NB4 (cell line): ENCODE data around the gene HBZ.
"Not testable (repeated sequence)": the region's sequence is repeated elsewhere in the genome, so short reads cannot be mapped to it uniquely, and the experiment has no call there.

ENCODE experiments used
- DNase-seq: peaks from one replicate; pipeline ENCODE4 v3.0.0; 2010; ENCODE audit warnings: low read depth
- H3K4me3 ChIP-seq: one replicate; pipeline ENCODE4 v1.5.1; 2011; ENCODE audit warnings: mild to moderate bottlenecking, low read depth, low read length, moderate library complexity
- MYC ChIP-seq: IDR thresholded peaks from 2 replicates; pipeline ENCODE4 v1.6.1; 2011; ENCODE audit warnings: low read depth, low read length
- POLR2A ChIP-seq: IDR thresholded peaks from 2 replicates; pipeline ENCODE4 v1.6.1; 2011; ENCODE audit warnings: mild to moderate bottlenecking; ENCODE audit not compliant: insufficient read length; ENCODE audit errors: extremely low read depth
- TF ChIP-seq, protein P1 (sequence below): IDR thresholded peaks from one replicate; pipeline ENCODE4 v1.5.1; 2012; ENCODE audit warnings: low read depth, low read length
- TF ChIP-seq, protein P2 (sequence below): IDR thresholded peaks from 2 replicates; pipeline ENCODE4 v1.6.1; 2011; ENCODE audit warnings: low read depth, low read length

The HBZ gene

DNA sequence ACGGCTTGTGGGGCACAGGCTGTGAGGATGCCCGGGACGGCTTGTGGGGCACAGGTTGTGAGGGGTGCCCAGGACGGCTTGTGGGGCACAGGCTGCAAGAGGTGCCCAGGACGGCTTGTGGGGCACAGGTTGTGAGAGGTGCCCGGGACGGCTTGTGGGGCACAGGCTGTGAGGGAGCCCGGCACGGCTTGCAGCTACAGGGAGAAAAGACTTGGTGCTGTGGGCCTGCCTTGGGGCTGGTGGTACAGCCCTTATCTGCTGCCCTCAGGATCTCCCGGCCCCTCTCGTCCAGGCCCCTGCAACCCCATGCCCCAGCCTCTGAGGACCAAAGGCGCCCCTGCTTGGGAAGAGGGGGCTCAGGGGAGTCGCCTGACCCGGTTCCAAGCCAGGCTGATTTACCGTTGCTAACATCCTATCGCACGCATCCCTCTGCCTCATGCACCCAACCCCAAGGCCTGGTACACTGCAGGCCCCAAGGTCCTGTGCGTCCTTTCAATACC lies 8.3 kb downstream of the HBZ start:
- no peak overlapping the region for H3K4me3 ChIP-seq
- no peak for DNase-seq
- TF ChIP-seq, protein P1, sequence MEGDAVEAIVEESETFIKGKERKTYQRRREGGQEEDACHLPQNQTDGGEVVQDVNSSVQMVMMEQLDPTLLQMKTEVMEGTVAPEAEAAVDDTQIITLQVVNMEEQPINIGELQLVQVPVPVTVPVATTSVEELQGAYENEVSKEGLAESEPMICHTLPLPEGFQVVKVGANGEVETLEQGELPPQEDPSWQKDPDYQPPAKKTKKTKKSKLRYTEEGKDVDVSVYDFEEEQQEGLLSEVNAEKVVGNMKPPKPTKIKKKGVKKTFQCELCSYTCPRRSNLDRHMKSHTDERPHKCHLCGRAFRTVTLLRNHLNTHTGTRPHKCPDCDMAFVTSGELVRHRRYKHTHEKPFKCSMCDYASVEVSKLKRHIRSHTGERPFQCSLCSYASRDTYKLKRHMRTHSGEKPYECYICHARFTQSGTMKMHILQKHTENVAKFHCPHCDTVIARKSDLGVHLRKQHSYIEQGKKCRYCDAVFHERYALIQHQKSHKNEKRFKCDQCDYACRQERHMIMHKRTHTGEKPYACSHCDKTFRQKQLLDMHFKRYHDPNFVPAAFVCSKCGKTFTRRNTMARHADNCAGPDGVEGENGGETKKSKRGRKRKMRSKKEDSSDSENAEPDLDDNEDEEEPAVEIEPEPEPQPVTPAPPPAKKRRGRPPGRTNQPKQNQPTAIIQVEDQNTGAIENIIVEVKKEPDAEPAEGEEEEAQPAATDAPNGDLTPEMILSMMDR, result no peak
- TF ChIP-seq MYC (no peak), POLR2A (no peak)
- TF ChIP-seq, protein P2, sequence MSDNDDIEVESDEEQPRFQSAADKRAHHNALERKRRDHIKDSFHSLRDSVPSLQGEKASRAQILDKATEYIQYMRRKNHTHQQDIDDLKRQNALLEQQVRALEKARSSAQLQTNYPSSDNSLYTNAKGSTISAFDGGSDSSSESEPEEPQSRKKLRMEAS, result no peak

DNA sequence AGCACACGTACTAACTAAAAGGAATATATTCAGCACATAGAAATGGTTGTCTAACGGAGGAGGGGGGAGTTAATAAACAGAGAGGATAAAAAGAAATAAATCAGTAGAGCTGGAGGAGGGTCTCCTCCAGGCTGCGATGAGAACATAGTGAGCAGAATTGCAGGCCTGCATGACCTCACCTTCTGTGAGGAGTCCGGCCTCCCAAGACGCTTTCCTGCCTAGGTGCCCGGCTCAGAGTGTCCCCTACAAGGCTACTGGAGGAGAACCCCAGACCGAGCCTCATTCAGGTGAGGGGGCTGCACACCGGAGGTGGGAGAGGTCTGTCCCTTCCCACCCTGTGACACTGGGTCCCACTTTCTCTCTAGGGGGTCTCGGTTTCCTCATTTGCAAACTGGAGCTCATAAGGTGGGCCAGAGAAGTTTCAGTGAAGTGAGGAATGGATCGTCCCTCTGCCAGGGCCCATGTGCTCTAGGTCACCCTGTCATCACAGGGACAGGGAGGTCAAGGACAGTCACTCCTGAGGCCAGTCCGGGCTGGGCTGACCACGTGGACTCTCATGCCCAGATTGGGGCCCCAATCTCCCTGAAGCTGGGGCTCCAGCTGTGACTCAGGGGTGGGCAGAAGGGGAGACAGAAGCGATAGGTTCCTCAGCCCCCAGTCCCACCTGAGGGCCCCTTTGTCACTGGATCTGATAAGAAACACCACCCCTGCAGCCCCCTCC lies 10.0 kb downstream of the HBZ start:
- H3K4me3 ChIP-seq, result no peak overlapping the region
- no peak for DNase-seq
- TF ChIP-seq, protein P2, result no peak
- TF ChIP-seq MYC, result no peak
- TF ChIP-seq POLR2A, result no peak
- TF ChIP-seq, protein P1, result no peak

DNA sequence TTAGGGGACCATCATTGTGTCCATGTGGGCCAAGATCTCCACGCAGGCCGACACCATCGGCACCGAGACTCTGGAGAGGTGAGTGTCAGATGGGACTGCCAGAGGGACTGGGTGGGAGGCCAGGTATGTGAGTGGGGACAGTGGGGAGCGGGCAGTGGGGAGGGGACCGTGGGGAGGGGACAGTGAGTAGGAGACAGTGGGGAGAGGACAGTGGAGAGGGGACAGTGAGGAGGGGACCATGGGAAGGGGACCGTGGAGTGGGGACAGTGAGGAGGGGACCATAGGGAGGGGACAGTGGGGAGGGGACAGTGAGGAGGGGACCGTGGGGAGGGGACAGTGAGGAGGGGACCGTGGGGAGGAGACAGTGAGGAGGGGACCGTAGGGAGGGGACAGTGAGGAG lies 10.7 kb downstream of the HBZ start:
- not testable (repeated sequence) for DNase-seq, H3K4me3 ChIP-seq

DNA sequence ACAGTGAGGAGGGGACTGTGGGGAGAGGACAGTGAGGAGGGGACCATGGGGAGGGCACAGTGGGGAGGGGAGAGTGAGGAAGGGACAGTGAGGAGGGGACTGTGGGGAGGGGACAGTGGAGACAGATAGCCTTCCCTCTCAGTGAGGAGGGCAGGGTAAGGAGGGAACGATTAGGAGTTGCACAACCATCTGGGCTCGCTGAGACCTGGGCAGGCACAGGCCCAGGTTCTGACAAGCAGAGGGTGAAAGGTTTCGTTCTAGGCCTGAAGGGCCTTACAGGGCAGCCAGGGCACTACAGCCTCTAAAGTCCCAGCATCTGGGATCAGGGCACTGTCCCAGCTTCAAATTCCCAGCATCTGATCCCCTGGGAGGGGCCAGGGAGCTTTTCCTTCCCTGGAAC lies 11.3 kb downstream of the HBZ start:
- H3K4me3 ChIP-seq, DNase-seq: not testable (repeated sequence)

DNA sequence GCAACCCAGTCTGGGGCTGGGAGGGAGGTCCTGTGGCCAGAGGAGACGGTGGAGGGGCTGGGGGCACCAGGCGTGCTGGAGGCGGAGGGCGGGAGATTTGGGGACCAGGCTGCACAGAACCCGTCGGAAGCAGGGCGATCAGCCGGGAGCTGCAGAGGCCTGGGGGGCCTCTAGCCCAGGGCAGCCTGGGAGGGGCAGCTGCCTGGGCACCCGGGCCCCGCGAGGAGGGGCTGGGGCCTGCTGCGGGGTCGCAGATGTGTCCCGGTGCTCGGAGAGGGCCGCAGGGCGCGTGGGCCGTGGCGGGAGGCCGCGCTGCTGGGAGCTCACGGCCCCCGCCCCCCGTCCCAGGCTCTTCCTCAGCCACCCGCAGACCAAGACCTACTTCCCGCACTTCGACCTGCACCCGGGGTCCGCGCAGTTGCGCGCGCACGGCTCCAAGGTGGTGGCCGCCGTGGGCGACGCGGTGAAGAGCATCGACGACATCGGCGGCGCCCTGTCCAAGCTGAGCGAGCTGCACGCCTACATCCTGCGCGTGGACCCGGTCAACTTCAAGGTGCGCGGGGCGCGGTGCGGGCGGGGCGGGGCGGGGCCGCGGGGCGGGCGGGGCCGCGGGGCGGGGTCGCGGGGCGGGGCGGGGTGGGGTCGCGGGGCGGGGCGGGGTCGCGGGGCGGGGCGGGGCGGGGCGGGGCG lies 11.8 kb downstream of the HBZ start:
- H3K4me3 ChIP-seq, DNase-seq: not testable (repeated sequence)

DNA sequence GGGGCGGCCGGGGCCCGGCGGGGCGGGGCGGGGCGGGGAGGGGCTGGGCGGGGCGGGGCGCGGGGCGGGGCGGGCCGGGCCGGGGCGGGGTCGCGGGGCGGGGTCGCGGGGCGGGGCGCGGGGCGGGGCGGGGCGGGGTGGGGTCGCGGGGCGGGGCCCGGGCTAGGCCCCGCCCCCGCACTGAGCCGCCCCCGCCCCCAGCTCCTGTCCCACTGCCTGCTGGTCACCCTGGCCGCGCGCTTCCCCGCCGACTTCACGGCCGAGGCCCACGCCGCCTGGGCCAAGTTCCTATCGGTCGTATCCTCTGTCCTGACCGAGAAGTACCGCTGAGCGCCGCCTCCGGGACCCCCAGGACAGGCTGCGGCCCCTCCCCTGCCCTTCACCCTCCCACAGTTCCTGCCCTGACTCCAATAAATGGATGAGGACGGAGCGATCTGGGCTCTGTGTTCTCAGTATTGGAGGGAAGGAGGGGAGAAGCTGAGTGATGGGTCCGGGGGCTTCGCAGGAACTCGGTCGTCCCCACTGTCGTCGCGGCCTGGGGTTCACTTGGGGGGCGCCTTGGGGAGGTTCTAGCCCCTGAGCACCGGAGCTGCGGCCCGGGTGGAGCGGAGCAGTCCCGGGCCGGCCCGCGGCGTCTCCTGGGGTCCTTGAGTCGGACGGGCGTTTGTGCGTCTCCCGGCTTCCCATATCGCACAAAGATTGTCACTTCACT lies 12.5 kb downstream of the HBZ start:
- TF ChIP-seq MYC (no peak), POLR2A (no peak)
- TF ChIP-seq, protein P1, result no peak
- TF ChIP-seq, protein P2, result no peak
- H3K4me3 ChIP-seq, result no peak overlapping the region
- DNase-seq, result no peak

DNA sequence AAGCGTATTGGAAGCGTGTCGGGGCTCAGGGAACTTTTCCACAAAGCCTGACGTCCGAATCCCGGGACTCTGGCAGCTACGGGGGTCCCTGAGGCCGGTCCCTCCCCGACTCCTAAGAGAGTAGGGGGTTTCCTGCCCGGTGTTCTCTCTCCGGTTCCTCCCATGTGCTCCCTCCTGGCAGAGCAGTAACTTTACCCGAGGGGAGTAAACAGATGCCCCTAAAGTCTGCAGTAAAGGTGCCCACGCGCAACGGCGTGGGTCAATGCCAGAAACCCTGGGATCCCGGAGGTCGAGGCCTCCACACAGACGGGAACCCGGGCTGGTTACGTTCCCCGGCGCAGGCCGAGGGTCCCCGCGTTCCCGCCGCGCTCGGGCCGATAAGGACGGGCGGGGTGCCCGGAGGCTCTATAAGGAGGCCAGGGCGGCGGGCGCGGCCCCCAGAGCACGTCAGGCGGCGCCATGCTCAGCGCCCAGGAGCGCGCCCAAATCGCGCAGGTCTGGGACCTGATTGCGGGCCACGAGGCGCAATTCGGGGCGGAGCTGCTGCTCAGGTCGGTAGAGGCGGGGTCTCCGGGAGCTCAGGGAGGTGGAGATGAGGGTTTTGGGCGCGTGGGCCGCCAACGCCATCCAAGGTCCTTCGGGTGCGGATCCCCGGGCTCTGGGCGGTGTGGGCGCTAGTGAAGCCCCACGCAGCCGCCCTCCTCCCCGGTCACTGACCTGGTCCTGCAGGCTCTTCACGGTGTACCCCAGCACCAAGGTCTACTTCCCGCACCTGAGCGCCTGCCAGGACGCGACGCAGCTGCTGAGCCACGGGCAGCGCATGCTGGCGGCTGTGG lies 13.3 kb downstream of the HBZ start, which contains the start of gene HBM:
Gene HBM, plus strand, starts transcription at position 440 of the 836 bp plus-strand sequence. Its CDS starts 20 bp downstream, at position 460.
- no peak within 1 kb of the TSS for H3K4me3 ChIP-seq

More for the DNA sequence above, 13.3 kb downstream of the HBZ start, which contains the start of gene HBM:
- TF ChIP-seq, protein P2, result no peak
- TF ChIP-seq, protein P1, result no peak
- TF ChIP-seq MYC (no peak), POLR2A (no peak)
- DNase-seq, result no peak
